ENCODE results near the gene NAPG.

DNA sequence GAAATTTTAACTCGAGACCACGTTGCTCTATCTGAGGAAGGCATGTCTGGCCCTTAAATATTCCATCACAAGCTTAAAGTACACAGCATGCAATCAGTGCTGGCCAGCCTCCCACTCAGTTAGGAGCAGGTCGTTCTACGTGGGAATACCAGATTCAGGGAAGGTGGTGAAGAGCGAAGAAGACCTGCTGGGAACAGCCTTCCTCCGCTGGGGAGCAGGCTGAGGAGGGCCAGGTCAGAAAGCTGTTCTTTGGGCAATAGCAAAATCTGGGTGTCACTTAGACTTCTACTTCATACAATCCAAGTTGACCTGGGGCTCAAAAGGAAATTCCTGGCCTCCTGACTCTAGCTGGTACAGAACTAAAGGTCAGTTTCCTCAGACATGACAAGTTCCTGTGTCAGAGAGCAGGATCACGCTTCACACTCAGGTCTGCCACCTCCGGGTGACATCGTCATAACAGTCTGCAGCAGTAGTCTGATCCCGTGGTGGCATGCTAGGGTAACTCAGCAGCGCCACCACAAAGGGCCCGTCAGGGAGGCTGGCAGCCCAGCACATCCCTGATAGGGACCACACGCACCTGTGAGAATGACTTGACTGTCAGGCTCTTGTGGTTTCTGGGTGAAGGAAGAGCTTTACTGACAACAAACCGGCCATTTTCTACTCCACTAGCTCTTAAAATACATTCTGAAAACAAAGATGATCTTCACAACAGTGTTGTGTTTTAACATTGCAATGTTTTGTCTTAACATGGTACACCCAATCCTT is 35.2 kb upstream of the NAPG start:
- TF ChIP-seq CTCF (IDR thresholded peaks at IDR 0.05) (no peak), POLR2A (IDR thresholded peaks at IDR 0.05) (no peak)
